Activated naive CD4-positive, alpha-beta T cell treated with anti-CD3 and anti-CD28 coated beads for 36 hours (primary cell): ENCODE data around the gene ACKR2. TPM values are rescaled to one million over a fixed set of nuclear protein-coding genes. Genes with fewer than 3 reads are reported as not detected.

Source experiments
- CTCF ChIA-PET: fragments of 350-600 bp; sonication (Branson Sonifier 250); formaldehyde crosslinking; loops from one replicate; lab custom pipeline; 2021; ENCODE audit warnings: antibody characterized with exemption; lab: Charles Lee
- DNase-seq: peaks from one replicate; pipeline ENCODE4 v3.0.0-alpha.2; 2020
- H3K27ac Mint-ChIP-seq: one replicate; pipeline ENCODE4 v1.8.0; 2021; ENCODE audit warnings: mild to moderate bottlenecking, mixed read lengths
- H3K27me3 Mint-ChIP-seq: one replicate; pipeline ENCODE4 v1.8.0; 2021; ENCODE audit warnings: low read depth, mixed read lengths
- H3K36me3 Mint-ChIP-seq: one replicate; pipeline ENCODE4 v1.8.0; 2021; ENCODE audit warnings: low read depth, mixed read lengths
- H3K4me1 Mint-ChIP-seq: one replicate; pipeline ENCODE4 v1.8.0; 2021; ENCODE audit warnings: low read depth, mixed read lengths
- H3K4me3 Mint-ChIP-seq: one replicate; pipeline ENCODE4 v1.8.0; 2021; ENCODE audit warnings: mild to moderate bottlenecking, moderate library complexity, mixed read lengths
- H3K9me3 Mint-ChIP-seq: one replicate; pipeline ENCODE4 v1.8.0; 2021; ENCODE audit warnings: mixed read lengths
- intact Hi-C: fragments of 100-400 bp; cut with micrococcal nuclease; formaldehyde crosslinking; loops from one replicate; pipeline ENCODE4 v1.15.1; 2023
- total RNA-seq, 2 experiments: library from RNA; stranded (reverse); gene quantifications; one replicate each; pipeline ENCODE4 v1.2.3, GENCODE V29; 2021

ACKR2 gene
- total RNA-seq, 2 experiments from 2014 or later = 0.42 to 0.76 TPM

DNA sequence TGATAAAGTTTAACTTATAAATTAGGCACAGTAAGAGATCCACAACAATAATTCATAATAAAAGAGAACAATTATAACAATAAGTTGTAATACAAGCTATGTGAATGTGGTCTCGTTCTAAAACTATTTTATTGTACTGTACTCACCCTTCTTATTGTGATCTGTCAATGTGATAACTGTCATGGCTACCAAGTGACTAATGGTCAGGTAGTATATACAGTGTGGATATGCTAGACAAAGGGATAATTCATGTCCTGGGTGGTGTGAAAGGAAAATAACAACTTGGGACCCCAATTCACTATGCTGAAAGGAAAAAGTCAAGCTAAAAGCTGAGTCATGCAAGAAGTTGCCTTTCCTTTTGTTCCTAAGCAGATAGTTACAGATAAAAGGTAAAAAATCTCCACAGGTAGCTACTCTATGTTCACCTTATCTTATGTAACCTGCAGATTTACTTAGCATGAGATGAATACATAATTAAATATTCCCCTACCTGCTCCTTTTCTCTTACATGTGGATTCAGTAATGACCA lies 77.1 kb downstream of the ACKR2 start:
- H3K27me3 Mint-ChIP-seq = peaks cover 4% of the 10 kb centered on the region
- H3K36me3 Mint-ChIP-seq = no peaks in the 10 kb centered on the region
- peaks cover 6% of the 10 kb centered on the region for H3K4me1 Mint-ChIP-seq
- H3K9me3 Mint-ChIP-seq = no peaks in the 10 kb centered on the region
- no peak overlapping the region for H3K4me3 Mint-ChIP-seq
- intact Hi-C loops = no loop called here
- CTCF ChIA-PET = no interaction called here
- no peak overlapping the region for H3K27ac Mint-ChIP-seq
- DNase-seq = no peak

DNA sequence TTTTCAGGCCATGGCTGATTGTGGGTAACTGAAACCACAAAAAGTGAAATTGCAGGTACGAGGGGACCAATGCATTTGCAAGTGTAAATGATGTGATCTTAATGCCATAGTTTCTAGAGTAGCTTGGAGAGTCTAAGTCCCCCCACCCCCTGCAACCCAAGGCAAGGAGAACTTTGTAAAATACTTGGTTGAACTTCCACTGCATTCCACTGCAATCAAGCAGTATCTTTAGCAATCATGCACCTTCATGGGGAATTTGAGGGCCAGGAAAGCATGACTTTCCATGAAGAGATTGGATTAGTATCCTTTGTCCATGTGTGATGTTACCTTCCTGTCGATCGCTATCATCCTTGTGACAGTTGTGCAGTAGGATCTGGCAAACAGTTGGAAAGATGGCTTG lies 77.8 kb downstream of the ACKR2 start:
- CTCF ChIA-PET = interaction anchor here (0.8 kb wide), 1 partner anchor 48 kb away, joined by 3 read pairs; no protein-coding TSS in a partner anchor
- Mint-ChIP-seq H3K27me3 (peaks cover 4% of the 10 kb centered on the region), H3K36me3 (no peaks in the 10 kb centered on the region), H3K4me1 (peaks cover 4% of the 10 kb centered on the region), H3K27ac (no peak overlapping the region), H3K4me3 (no peak overlapping the region), H3K9me3 (no peaks in the 10 kb centered on the region)
- intact Hi-C loops = no loop called here
- DNase-seq = no peak

DNA sequence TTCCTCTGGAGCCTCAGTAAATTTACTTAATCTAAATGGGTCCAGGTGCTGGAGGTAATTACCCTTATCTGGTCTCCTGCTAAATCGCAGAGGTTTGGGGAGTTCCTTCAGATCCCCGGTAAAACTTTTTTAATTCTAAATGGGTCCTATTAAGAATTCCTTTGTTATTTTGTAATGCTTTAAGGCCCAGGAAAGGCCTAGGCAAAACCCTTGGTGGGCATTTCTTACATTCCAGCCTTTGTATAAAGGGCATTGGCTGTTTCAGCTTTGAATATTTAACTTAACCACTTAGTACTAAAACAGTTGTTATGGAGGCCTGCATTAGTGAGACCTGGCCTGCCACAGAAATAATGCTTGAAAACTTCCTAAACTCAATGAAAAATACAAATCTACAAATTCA lies 81.8 kb downstream of the ACKR2 start:
- CTCF ChIA-PET = no interaction called here
- Mint-ChIP-seq H3K36me3 (no peaks in the 10 kb centered on the region), H3K9me3 (no peaks in the 10 kb centered on the region), H3K4me1 (no peaks in the 10 kb centered on the region), H3K4me3 (no peak overlapping the region), H3K27ac (no peak overlapping the region), H3K27me3 (peaks cover 4% of the 10 kb centered on the region)
- intact Hi-C loops = no loop called here
- no peak for DNase-seq

DNA sequence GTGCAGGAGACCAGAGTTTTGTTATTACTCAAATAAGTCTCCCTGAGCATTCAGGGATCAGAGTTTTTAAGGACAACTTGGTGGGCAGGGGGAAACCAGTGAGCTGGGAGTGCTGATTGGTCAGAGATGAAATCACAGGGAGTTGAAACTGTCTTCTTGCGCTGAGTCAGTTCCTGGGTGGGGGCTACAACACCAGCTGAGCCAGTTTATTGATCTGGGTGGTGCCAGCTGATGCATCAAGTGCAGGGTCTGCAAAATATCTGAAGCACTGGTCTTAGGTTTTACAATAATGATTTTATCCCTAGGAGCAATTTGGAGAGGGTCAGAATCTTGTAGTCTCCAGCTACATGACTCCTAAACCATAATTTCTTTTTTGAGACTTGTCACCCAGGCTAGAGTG lies 82.9 kb downstream of the ACKR2 start:
- no peak overlapping the region for H3K4me3 Mint-ChIP-seq
- no peaks in the 10 kb centered on the region for H3K4me1 Mint-ChIP-seq
- CTCF ChIA-PET = no interaction called here
- intact Hi-C loops = no loop called here
- H3K9me3 Mint-ChIP-seq = no peaks in the 10 kb centered on the region
- H3K36me3 Mint-ChIP-seq = no peaks in the 10 kb centered on the region
- no peak overlapping the region for H3K27ac Mint-ChIP-seq
- no peak for DNase-seq
- H3K27me3 Mint-ChIP-seq = peaks cover 4% of the 10 kb centered on the region

DNA sequence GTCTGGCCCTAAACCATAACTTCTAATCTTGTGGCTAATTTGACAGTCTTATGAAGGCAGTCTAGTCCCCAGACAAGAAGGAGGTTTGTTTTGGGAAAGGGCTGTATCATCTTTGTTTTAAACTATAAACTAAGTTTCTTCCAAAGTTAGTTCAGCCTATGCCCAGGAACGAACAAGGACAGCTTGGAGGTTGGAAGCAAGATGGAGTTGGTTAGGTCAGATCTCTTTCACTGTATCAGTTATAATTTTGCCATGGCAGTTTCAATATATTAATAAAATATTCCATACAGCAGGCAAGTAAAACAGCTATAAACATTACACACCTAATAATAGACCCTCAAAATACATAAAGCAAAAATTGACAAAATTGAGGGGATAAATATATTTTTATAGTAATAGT lies 83.6 kb downstream of the ACKR2 start:
- no peaks in the 10 kb centered on the region for H3K4me1 Mint-ChIP-seq

DNA sequence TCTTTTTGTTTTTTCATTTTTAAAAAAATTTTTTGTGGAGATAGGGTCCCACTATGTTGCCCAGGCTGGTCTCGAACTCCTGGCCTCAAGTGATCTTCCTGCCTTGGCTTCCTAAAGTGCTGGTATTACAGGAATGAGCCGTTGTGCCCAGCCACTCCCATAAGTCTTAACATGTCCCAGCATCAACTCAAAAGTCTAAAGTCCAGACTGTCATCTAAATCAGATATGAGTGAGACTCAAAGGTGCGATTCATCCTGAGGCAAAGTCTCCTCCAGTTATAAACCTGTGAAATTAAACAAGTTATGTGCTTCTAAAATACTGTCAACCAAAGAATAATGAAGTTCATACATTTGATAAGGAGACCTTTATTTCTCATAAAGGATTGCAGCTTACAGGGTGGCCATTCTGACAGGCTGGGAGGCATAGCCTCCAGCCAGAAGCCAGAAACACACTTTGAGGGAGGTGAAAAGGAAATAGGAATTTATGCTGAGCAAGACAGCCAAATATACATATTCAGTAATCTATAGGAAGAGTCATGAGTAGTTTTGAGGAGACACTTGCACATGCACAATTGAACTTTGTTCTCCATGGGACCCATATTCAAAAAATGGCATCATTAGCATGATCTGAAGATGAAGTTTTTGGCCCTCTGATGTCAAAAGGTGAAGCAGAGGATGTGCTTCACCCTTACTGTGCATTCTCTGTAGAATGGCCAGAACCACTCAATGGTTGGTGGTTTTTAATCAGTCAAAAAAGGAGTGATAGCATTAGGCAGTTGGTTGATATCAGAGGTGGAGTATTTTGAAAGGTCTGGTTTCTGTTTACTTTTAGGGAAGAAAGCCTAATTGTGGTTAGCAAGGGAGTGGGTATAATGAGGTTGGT lies 85.7 kb downstream of the ACKR2 start:
- H3K4me1 Mint-ChIP-seq = no peaks in the 10 kb centered on the region
- no peak overlapping the region for H3K4me3 Mint-ChIP-seq
- H3K27ac Mint-ChIP-seq = no peak overlapping the region
- CTCF ChIA-PET = interaction anchor here (0.6 kb wide), 1 partner anchor 14 kb away, joined by 5 read pairs; no protein-coding TSS in a partner anchor
- DNase-seq = no peak
- H3K9me3 Mint-ChIP-seq = no peaks in the 10 kb centered on the region
- intact Hi-C loops = no loop called here
- H3K27me3 Mint-ChIP-seq = no peaks in the 10 kb centered on the region
- no peaks in the 10 kb centered on the region for H3K36me3 Mint-ChIP-seq

More for the DNA sequence above, 83.6 kb downstream of the ACKR2 start:
- Mint-ChIP-seq H3K9me3 (no peaks in the 10 kb centered on the region), H3K4me3 (no peak overlapping the region), H3K27me3 (peaks cover 2% of the 10 kb centered on the region), H3K36me3 (no peaks in the 10 kb centered on the region), H3K27ac (no peak overlapping the region)
- DNase-seq = no peak
- CTCF ChIA-PET = no interaction called here
- intact Hi-C loops = no loop called here

DNA sequence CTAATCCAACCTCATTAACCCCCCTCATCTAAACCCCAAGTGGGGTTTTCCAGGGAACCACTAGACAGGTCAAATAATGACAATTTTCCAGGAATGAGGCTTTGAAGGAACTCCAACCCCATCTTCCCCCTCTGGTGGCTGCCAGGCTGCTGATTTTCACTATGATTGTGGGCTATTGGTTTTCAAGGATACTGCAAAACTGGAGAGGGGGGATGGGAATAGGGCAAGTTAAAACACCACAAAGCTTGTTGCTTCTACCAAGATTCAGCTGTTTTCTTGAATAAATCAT lies 86.3 kb downstream of the ACKR2 start:
- CTCF ChIA-PET = no interaction called here
- H3K27ac Mint-ChIP-seq = no peak overlapping the region
- DNase-seq = no peak
- no peaks in the 10 kb centered on the region for H3K27me3 Mint-ChIP-seq
- no peaks in the 10 kb centered on the region for H3K36me3 Mint-ChIP-seq
- intact Hi-C loops = no loop called here
- H3K9me3 Mint-ChIP-seq = no peaks in the 10 kb centered on the region
- no peak overlapping the region for H3K4me3 Mint-ChIP-seq
- H3K4me1 Mint-ChIP-seq = no peaks in the 10 kb centered on the region

DNA sequence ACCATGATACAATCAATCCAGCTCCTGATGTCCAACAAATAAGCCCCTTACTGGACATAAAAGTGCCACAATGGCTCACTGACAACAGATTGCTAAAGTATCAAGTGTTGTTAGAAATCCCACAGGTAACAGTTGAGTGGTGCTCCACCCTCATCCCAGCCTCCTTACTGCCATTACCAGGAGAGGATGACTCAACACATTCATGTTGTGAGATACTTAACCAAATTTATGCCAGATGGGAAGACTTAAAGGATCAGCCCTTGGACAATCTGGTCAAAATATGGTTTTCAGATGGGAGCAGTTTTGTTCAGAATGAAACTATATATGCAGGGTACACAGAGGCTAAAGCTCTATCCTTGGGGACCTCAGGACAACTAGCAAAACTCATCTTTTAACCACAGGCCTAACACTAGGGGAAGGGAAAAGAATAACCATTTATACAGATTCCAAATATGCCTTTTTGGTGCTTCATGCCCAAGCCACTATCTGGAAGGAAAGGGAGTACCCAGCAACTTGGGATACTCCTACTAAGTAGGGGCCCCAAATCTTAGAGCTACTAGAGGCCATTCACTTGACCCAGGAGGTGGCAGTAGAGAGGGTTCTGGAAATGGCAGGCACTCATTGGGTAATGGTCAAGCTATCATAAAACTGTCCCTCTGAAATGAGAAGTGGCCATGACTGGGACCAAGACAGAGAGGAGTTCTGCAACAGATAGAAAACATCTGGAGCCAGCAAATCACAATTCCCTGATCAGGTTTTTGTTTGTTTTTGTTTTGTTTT lies 89.8 kb downstream of the ACKR2 start:
- CTCF ChIA-PET = interaction anchor here (0.6 to 1.5 kb wide), 3 partner anchors 14 to 63 kb away, joined by 3 to 7 read pairs (median 4); no protein-coding TSS in a partner anchor
- Mint-ChIP-seq H3K27me3 (no peaks in the 10 kb centered on the region), H3K36me3 (no peaks in the 10 kb centered on the region), H3K27ac (no peak overlapping the region), H3K9me3 (no peaks in the 10 kb centered on the region), H3K4me1 (no peaks in the 10 kb centered on the region), H3K4me3 (no peak overlapping the region)
- no peak for DNase-seq
- intact Hi-C loops = no loop called here

DNA sequence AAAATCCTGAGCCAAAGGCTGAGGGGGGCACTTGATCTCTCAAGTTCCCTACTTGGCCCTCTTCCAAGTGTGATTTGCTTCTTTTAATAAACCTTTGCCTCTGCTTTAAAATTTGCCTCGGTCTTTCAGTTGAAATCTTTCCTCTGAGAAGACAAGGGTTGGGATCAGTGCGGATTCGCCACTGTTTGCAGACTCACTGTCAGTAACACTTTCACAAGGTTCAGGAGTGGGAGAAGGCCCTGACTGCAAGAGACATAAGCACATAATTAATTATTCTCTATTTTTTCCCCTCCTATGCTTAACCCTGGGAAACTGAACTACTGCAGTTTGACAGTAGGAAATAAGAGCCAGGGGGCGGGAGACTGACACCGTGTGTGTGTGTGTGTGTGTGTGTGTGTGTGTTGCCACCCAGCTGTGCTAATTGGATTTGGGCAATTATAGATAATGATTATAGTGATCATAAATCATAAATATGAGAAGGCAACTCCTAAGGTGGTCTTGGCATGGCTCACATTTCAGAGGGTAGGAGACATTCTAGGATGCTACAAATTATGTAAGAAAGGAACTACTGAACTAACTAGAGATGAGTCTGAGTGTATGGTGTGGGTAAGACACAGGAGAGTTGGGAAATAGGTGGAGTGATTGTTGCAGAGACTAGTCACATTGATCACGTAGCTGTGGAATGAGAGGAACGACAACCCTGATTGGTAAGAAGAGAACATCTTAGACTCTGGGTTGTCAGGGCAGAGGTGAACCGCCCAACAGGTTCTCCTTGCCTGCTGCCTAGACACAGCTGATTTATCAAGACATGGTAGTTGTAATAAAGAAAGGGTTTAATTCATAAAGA lies 91.2 kb downstream of the ACKR2 start:
- Mint-ChIP-seq H3K27ac (no peak overlapping the region), H3K36me3 (no peaks in the 10 kb centered on the region), H3K4me3 (no peak overlapping the region), H3K27me3 (peaks cover 1% of the 10 kb centered on the region), H3K4me1 (peaks cover 1% of the 10 kb centered on the region), H3K9me3 (no peaks in the 10 kb centered on the region)
- intact Hi-C loops = no loop called here
- no peak for DNase-seq
- CTCF ChIA-PET = no interaction called here

DNA sequence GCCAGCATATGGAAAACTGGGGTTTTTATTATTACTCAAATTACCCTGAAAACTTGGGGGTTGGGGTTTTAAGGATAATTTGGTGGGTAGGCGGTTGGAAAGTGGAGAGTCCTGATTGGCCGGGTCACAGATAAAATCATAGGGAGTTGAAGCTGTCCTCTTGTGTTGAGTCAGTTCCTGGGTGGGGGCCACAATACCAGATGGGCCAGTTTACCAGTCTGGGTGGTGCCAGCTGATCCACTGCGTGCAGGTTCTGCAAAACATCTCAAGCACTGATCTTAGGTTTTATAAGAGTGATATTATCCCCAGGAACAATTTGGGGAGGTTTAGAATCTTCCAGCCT lies 91.8 kb downstream of the ACKR2 start:
- no peak overlapping the region for H3K27ac Mint-ChIP-seq
- no peaks in the 10 kb centered on the region for H3K9me3 Mint-ChIP-seq
- H3K36me3 Mint-ChIP-seq = no peaks in the 10 kb centered on the region
- H3K27me3 Mint-ChIP-seq = peaks cover 5% of the 10 kb centered on the region
- intact Hi-C loops = no loop called here
- no peak for DNase-seq
- peaks cover 5% of the 10 kb centered on the region for H3K4me1 Mint-ChIP-seq
- no peak overlapping the region for H3K4me3 Mint-ChIP-seq
- CTCF ChIA-PET = no interaction called here

DNA sequence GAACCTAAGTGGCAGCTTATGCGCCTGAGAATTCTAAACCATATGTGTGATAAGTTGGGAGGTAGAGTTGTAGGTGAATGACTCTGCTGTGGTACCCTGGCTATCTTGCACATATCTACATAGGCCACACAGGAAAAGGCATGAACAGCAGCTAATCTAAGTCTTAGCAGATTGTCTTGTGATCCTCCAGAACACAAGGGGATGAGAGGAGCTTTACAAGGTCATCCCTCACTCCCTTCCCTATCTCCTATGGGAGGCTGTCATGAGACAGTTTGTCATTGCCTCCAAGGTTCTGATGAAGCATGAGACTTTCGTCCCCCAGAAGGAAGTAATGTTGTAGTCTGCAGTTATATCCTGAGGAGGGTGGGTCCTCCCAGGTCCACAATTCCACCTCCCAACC lies 93.0 kb downstream of the ACKR2 start:
- Mint-ChIP-seq H3K36me3 (no peaks in the 10 kb centered on the region), H3K27me3 (peaks cover 13% of the 10 kb centered on the region), H3K27ac (no peak overlapping the region), H3K9me3 (no peaks in the 10 kb centered on the region), H3K4me3 (no peak overlapping the region), H3K4me1 (peaks cover 12% of the 10 kb centered on the region)
- no peak for DNase-seq
- CTCF ChIA-PET = no interaction called here
- intact Hi-C loops = no loop called here

DNA sequence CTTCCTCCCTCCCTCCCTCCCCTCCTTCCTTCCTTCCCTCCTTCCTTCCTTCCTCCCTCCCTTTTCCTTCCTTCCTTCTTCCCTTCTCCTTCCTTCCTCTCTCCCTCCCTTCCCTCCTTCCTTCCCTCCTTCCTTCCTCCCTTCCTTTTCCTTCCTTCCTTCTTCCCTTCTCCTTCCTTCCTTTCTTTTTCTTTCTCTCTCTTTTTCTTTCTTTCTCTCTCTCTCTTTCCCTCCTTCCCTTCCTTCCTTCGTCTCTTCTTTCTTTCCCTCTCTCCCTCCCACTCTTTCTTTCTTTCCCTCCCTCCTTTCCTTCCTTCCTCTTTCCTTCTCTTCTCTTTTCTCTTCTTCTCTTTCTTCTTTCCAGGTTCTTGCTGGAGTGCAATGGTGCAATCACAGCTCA lies 94.8 kb downstream of the ACKR2 start:
- intact Hi-C loops = no loop called here
- peaks cover 13% of the 10 kb centered on the region for H3K27me3 Mint-ChIP-seq

More for the DNA sequence above, 94.8 kb downstream of the ACKR2 start:
- H3K36me3 Mint-ChIP-seq = peaks cover 4% of the 10 kb centered on the region
- CTCF ChIA-PET = interaction anchor here (0.6 kb wide), 1 partner anchor 170 kb away, joined by 3 read pairs; no protein-coding TSS in a partner anchor
- H3K9me3 Mint-ChIP-seq = no peaks in the 10 kb centered on the region
- H3K27ac Mint-ChIP-seq = no peak overlapping the region
- DNase-seq = no peak
- H3K4me1 Mint-ChIP-seq = peaks cover 12% of the 10 kb centered on the region
- H3K4me3 Mint-ChIP-seq = no peak overlapping the region
